Activated gamma-delta T cell (primary cell): Measurements from ENCODE around the gene OR5K3.
"Not testable (repeated sequence)": the region's sequence is repeated elsewhere in the genome, so short reads cannot be mapped to it uniquely, and the experiment has no call there.

ENCODE experiments used
- DNase-seq: peaks from one replicate; lab custom pipeline; 2025; lab: John Stamatoyannopoulos, UW
- total RNA-seq, 2 donors: gene quantifications; one replicate each; lab custom pipeline; 2026; lab: John Stamatoyannopoulos, UW

Gene OR5K3
- total RNA-seq = 0 reads per million in 2 donors

DNA sequence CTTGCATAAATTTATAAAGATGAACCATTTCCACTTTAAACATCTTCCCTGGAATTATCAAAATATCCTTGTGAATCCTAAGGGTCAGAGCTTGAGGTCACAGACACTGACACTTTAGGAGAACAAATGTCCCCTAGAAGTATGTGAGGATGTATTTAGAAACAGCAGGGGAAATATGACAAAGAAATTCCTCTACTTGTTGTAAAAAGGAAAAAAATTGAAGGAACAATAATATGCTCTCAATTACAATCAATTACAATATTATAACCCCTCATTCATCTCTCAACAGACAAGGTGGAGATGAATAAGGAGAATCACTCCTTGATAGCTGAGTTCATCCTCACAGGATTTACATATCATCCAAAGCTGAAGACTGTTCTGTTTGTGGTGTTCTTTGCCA lies at the start of gene OR5K3:
Gene OR5K3 (plus strand): TSS at position 301 of the 400 bp plus-strand sequence. CDS start 0 bp downstream, at position 301.
- no peak for DNase-seq

DNA sequence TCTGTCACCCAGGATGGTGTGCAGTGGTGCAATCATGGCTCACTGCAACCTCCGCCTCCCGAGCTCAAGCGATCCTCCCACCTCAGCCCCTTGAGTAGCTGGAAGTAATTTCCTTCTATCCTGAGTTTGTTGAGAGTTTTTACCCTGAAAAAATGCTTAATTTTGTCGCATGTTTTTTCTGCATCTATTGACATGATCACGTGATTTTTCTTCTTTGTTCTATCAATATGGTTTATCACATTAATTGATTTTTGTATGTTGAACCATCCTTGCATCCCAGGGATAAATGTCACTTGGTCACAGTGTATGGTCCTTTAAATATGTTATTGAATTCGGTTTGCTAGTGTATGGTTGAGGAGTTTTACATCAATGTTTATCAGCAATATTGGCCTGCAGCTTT lies 48.7 kb upstream of the OR5K3 start:
- no peak for DNase-seq

DNA sequence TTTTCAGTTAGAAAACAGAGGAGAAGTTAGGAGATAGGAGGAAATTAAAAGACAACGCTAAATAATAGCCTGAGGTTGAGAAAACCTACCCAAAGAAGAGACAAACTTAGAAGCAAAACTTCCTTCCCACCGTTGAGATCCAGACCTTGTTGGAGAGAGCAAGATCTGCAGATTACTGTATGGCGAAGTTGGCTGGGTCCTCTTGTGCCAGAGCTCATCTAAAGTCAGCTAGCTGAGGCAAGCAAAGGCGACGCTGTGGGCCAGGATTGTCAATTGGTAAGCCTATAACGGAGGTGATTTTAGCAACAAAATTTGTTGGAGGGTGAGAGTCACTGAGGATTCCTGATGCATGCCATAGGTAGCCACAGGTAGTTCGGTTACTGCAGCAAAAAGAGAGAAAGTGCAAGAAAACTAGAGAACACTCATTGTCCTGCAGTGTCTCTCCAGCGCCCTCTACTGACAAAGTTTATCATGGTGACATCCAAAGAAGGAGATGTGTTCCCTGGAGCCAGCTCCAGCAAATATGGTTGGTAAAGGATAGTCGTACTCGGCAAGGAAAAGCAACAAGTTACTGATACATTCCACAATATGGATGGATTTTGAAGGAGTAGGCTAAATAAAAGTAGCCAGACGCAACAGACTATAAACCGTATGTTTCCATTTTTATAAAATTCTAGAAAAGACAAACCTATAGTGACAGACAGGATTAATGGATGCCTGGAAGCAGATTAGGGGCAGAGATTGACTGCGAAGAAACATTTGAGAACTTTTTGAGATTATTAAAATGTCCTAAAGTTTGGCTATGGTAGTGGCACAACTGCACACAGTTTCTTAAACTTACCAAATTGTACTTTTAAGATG lies 46.6 kb upstream of the OR5K3 start:
- DNase-seq = no peak

DNA sequence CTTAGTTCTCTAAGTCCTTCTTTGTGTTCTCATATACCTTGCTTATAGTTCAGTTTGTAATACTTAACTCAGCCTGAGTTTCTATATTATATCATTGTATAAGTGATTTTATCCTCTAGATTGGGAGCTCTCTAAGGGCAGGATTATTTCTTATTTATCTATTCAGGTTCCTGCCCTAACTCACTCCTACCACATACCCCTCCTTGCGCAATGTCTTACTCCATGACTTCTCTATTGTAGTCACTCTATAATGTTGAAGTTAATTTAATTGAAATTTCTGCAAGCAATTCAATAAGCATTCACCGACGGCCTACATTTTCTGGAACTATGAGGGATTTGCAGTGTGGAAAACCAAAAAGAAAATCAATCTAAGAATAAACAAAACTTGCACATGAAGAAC lies 40.4 kb upstream of the OR5K3 start:
- no peak for DNase-seq

GRCh38 chr3:98353554-98353953 lies 36.9 kb upstream of the OR5K3 start, which contains the start of gene OR5K4:
OR5K4 (plus strand) TSS chr3:98353854; CDS start chr3:98353854, 0 bp downstream.
- DNase-seq = no peak

DNA sequence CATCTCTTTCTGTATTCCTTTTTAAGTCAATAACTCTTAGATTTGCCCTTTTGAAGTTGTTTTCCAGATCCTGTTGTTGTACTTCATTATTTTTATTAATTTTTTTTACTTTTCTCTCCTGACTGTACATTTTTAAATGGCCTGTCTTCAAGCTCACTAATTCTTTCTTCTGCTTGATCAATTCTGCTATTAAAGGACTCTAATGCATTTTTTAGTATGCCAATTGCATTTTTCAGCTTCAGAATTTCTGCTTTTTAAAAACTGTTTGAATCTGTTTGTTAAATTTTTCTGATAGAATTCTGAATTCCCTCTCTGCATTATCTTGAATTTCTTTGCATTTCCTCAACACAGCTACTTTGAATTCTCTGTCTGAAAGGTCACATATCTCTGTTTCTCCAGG lies 31.2 kb upstream of the OR5K3 start:
- DNase-seq = no peak

- DNase-seq = no peak
These were observed 30.3 kb upstream of the OR5K3 start for GRCh38 chr3:98359993-98360675.

- no peak for DNase-seq
These were observed 29.8 kb upstream of the OR5K3 start for GRCh38 chr3:98360681-98361080.

GRCh38 chr3:98361289-98361688 lies 29.2 kb upstream of the OR5K3 start:
- no peak for DNase-seq

GRCh38 chr3:98367464-98368246 lies 22.8 kb upstream of the OR5K3 start:
- DNase-seq = no peak

- DNase-seq = no peak
These were observed 19.3 kb upstream of the OR5K3 start for GRCh38 chr3:98371186-98371585.

GRCh38 chr3:98371853-98372252 lies 18.6 kb upstream of the OR5K3 start:
- DNase-seq = no peak

- no peak for DNase-seq
These were observed 18.0 kb upstream of the OR5K3 start for GRCh38 chr3:98372445-98372844.

GRCh38 chr3:98376631-98377030 lies 13.8 kb upstream of the OR5K3 start:
- DNase-seq = no peak

DNA sequence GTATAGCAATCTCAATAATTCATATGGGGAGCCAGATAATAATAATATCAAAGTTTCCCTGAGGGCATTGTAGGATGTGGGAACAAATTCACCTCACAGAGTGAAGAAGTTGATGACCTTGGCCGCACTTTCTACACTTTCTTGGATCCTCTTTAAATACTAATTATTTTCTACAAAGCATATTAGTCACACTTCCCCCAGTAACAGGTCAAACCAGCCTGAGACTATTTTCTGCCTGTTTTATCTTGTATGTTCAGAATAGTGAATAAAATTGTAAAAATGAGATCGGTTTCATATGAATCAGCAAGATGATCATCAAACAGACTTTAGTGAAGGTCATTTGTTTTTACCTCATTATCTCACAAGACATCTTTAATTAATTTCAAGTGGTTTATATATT lies 2.3 kb upstream of the OR5K3 start:
- no peak for DNase-seq

DNA sequence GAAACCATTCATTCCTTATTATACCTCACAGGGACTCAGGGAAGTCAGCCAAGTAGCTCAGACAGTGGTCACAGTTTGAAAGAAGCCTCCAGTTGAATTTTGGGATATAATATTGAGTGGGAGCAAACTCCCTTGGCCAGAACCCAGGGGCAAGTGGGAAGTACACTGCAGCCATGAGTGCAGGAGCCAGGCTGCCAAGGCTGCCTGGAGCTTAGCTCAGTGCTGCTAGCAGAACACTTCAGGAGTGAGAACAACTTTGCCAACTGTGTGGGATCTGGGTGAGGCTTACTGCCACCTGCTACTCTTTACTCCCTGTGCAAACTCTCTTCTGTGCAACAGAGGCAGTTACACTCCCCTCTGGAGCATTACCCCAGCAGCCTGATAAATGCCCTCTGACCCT lies 4.6 kb downstream of the OR5K3 start:
- no peak for DNase-seq

- DNase-seq = not testable (repeated sequence)
These were observed 6.0 kb downstream of the OR5K3 start for GRCh38 chr3:98396482-98396881.

DNA sequence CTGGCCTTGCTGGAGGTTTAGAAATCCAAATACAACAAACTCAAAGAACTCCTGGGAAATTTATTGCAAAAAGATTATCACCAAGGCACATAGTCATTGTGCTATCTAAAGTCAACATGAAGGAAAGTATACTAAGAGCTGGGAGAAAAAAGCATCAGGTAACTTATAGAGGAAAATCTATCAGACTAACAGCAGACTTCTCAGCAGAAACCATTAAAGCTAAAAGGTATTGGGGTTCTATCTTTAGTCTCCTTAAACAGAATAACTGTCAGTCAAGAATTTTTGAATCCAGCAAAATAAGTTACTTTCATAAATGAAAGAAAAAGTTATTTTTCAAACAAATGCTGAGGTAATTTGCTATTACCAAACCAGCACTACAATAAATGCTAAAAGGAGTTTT lies 8.0 kb downstream of the OR5K3 start:
- no peak for DNase-seq

DNA sequence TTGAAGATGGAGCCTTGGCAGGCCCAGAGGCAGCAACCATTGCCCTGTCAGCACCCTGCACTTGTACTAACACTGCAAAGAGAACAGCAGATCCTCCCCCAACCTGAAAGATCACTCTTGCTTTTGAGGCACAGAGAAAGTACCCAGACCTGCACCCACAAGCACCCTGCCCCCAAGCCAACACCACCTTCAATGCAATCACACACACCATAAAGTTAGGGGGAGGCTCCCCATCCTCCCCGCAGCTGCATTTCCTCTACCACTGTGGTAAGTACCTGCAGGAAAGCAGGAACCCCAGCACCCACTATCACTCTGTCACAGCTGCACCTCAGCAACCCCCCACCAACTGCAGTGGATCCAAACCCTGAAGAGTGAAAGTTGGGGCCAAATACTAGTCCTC lies 12.0 kb downstream of the OR5K3 start:
- no peak for DNase-seq

- DNase-seq = no peak
These were observed 13.5 kb downstream of the OR5K3 start for GRCh38 chr3:98404010-98404409.

DNA sequence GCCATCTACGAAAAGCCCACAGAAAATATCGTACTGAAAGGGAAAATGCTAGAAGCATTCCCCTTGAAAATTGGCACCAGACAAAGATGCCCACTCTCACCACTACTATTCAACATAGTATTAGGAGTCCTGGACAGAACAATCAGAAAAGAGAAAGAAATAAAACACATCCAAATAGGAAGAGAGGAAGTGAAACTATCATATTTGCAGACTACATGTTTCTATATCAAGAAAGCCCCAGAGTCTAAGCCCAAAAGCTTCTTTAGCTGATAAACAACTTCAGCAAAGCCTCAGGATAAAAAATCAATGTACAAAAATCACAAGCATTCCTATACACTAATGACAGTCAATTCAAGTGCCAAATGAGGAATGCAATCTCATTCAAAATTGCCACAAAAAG lies 15.6 kb downstream of the OR5K3 start:
- no peak for DNase-seq

GRCh38 chr3:98432575-98432974 lies 42.1 kb downstream of the OR5K3 start:
- DNase-seq = no peak
